GM10248 (cell line): ENCODE data around the gene COX4I1.

Source experiments
- CTCF ChIA-PET: fragments of 300-600 bp; sonication (Branson Sonifier 250); formaldehyde crosslinking; extraction: SDS; loops from one replicate; lab custom pipeline; 2021; ENCODE audit warnings: antibody characterized with exemption; lab: Yijun Ruan, JAX
- POLR2A ChIA-PET: fragments of 350-650 bp; sonication (Branson Sonifier 250); formaldehyde crosslinking; extraction: SDS; loops from one replicate; lab custom pipeline; 2020; ENCODE audit warnings: antibody characterized with exemption; lab: Yijun Ruan, JAX
- DNase-seq: peaks from one replicate; pipeline ENCODE4 v3.0.0; 2012; ENCODE audit errors: extremely low spot score
- TF ChIP-seq, protein P1 (sequence below): IDR thresholded peaks from 2 replicates; pipeline ENCODE4 v1.5.1; 2012; ENCODE audit warnings: mild to moderate bottlenecking, low read depth; ENCODE audit errors: extremely low read depth, missing control alignments, control extremely low read depth

Gene COX4I1

DNA sequence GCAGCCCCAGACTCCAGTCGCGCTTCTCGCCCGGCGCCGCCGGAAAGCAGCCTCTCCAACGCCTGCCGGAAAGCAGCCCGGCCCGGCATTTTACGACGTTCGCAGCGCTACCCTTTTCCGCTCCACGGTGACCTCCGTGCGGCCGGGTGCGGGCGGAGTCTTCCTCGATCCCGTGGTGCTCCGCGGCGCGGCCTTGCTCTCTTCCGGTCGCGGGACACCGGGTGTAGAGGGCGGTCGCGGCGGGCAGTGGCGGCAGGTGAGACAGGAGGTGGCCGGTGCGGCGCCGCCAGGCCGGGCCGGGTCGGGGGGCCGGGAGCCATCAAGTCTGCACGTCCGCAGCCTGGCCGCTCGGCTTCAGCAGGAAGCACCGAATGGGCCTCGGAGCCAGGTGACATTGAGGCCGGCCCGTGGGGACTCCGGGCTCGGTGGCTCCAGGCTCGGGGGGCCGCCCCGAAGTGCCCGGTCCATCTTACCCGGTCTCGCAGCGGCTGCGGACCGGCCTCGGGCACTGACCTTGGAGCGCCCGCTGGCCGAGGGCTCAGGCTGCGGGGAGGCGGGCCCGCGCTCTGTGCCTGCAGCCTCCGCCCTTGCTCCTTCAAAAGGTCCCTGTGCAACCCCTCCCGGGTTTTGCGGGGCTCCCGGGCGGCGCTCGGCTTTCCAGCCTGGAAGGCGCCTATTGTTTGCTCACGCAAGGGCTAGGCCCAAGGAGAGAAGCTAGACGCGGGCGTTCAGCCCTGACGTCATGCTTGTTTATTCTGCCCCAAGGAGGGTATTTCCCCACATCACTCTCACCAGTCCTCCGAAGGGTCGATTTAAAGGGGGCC, at the start of gene COX4I1, which contains the start of gene EMC8:
Gene COX4I1 (plus strand): TSS at position 199 of the 824 bp plus-strand sequence. CDS start 1,511 bp downstream, outside the sequence.
Gene EMC8 (minus strand): TSS at position 48 of the 824 bp plus-strand sequence. CDS start 249 bp downstream, outside the sequence.
- ChIA-PET POLR2A (no interaction called here), CTCF (interaction anchor here (4.3 kb wide), 1 partner anchor 19 kb away, joined by 58 read pairs; no protein-coding TSS in a partner anchor)
- TF ChIP-seq, protein P1, sequence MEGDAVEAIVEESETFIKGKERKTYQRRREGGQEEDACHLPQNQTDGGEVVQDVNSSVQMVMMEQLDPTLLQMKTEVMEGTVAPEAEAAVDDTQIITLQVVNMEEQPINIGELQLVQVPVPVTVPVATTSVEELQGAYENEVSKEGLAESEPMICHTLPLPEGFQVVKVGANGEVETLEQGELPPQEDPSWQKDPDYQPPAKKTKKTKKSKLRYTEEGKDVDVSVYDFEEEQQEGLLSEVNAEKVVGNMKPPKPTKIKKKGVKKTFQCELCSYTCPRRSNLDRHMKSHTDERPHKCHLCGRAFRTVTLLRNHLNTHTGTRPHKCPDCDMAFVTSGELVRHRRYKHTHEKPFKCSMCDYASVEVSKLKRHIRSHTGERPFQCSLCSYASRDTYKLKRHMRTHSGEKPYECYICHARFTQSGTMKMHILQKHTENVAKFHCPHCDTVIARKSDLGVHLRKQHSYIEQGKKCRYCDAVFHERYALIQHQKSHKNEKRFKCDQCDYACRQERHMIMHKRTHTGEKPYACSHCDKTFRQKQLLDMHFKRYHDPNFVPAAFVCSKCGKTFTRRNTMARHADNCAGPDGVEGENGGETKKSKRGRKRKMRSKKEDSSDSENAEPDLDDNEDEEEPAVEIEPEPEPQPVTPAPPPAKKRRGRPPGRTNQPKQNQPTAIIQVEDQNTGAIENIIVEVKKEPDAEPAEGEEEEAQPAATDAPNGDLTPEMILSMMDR = no peak
- DNase-seq = peak; percentile 97

DNA sequence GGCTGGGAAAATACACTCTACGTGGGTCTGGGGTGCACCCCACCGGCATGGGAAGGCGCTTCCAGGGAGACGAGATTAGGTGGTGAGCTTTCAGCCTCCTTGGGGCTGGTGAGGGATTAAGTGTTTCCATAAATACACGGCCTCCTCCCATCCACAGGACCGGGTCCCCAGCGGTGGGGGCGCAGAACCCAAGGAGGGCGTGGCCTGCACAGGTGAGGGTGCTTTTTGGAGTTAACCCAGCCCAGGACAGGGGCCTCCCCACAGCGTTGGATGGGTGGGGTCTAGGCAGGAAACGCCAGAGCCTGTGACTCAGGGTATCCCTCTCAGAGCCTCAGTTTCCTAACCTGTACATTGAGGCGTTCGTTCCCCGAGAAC, 49.7 kb upstream of the COX4I1 start:
- TF ChIP-seq, protein P1 = no peak
- no peak for DNase-seq
- CTCF ChIA-PET = interaction anchor here (1.6 kb wide), 1 partner anchor 33 kb away, joined by 5 read pairs; no protein-coding TSS in a partner anchor
- POLR2A ChIA-PET = no interaction called here

DNA sequence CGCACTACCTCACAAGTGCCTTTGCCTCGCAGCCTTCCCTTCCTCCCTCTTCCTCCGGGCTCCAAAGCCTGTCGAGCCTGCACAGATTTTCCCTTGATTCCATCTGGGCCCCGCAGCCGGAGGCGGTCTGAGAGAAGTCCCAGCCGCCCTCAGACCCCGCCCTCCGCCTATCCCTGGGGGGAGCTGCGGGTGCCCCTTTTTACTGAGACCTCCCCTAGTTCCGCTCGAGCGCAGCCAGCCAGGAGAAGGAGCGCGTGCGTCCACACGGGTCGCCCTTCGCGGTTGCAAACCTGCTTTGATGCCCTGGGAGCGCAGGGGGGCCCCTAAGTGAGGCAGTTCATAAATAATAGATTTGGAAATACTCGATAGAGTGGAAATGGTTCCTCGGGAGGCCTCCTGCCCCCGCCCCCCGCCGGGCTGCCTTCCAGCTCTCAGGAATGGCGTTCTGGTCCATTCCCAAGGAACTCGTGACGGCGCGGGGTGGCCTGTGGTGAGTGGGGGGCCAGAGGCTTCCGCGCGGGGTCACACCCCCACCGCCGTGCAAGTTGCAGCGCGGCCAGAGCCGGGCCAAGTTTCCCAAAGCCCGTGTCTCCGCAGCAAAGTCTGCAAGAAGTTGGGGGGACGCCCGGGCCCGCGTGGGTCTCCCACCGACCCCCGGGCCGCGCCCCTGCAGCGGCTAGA, 49.2 kb upstream of the COX4I1 start:
- DNase-seq = peak; percentile 63
- POLR2A ChIA-PET = no interaction called here
- TF ChIP-seq, protein P1 = no peak
- CTCF ChIA-PET = interaction anchor here (1.6 kb wide), 1 partner anchor 33 kb away, joined by 5 read pairs; no protein-coding TSS in a partner anchor

DNA sequence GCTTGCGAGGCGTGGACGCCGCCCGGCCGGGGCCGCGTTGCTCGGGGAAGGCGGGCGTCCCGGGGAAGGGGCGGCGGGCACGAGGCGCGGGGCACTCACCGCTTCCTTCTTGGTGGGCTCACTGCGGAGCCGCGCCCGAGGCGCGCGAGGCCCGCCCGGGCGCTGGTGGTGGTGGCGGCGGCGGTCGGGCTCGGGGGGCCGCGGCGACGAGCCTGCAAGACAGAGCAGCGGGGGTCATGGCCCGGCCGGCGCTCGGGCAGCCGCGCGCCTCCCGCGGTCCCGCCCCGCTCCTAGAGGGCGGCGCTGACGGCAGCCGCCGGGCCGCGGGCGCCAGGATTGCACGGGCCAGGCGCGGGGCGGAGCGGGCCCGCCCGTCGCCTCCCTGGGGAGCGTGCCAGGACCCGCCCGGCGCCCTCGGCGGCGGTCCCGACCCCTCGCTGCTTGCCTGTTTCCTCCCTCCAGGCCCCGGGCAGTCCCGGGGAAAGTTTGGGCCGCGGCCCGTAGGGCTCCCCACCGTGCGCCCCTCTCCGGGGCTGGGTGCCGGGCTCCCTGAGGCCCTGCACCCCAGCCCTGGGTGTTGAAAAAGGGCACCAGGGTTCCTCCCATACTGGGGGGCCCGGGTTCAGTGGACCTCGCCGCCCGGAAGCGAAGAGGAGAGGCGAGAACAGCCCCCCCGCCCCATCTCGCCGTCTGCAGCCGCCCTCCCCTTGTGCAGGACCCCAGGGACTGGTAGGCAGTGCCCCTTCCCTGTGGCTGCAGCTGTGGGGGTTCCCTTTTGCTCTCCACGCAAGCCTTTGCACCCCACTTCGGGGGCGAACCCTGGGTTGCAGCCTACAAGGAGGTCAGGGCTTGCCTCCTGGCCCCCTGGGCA, 48.4 kb upstream of the COX4I1 start, which contains the start of gene C16orf74:
Gene C16orf74 (minus strand): TSS at position 270 of the 871 bp plus-strand sequence. CDS start 15,879 bp downstream, outside the sequence.
- TF ChIP-seq, protein P1 = no peak
- DNase-seq = peak; percentile 77
- CTCF ChIA-PET = interaction anchor here (1.7 kb wide), 1 partner anchor 10 kb away, joined by 6 read pairs; no protein-coding TSS in a partner anchor
- POLR2A ChIA-PET = no interaction called here

DNA sequence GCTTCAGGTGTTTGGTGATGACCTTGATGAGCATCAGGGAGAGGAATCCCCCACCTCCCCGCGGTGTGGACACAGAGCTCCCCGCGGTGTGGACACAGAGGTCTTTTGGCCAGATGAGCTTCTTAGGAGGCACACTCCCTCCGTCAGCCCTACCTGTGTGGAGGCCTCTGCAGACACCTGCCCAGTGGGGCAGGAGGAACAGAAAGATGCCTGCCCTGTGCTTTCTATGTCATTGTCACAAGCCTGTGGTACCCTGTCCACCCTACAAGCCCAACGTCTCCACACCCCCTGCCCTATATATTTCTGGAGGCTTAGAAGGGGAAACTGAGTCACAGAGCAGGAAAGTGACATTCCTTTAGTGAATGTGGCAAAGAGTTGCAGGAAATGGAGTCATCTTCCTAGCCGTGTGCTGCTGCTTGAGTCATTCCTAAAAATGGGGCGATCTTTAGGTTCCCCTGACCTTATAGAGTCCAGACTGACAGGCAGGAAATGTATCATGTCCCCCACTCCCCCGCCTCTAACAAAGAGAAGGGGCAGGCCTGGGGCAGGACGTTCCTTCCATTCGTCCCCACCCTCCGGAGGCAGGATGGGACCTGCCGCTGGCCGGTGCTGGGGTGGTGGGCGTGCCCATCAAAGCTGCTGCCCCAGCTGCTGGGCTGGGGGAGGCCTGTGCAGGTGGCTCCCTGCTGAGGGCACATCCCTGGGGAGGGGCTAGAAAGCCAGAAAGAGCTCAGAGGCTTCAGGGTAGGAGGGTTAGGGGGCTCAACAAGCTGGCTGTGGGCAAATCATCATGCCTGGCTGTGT, 47.6 kb upstream of the COX4I1 start:
- POLR2A ChIA-PET = no interaction called here
- DNase-seq = no peak
- TF ChIP-seq, protein P1 = no peak
- CTCF ChIA-PET = interaction anchor here (1.0 to 1.7 kb wide), 4 partner anchors 9 to 332 kb away, joined by 3 to 6 read pairs (median 3); no protein-coding TSS in a partner anchor
